Colon (tissue), 2 donors: ENCODE results near the gene NUP62.
"Not testable (repeated sequence)": the region's sequence is repeated elsewhere in the genome, so short reads cannot be mapped to it uniquely, and the experiment has no call there.

Experiments
- FAIRE-seq: peaks from 2 replicates; lab custom pipeline; 2012; peaks lifted over from hg19 to GRCh38; lab: Jason Lieb, UNC
- donor health status: control.
- donor health status: control.

The NUP62 gene

GRCh38 chr19:49929121-49929610 is at the start of gene NUP62, which contains the start of gene ATF5:
Gene NUP62 (minus strand): TSS chr19:49929504. CDS start chr19:49909807, 19,697 bp downstream.
Gene ATF5 (plus strand): TSS chr19:49929205. CDS start chr19:49930851, 1,646 bp downstream.
- no peak for FAIRE-seq

DNA sequence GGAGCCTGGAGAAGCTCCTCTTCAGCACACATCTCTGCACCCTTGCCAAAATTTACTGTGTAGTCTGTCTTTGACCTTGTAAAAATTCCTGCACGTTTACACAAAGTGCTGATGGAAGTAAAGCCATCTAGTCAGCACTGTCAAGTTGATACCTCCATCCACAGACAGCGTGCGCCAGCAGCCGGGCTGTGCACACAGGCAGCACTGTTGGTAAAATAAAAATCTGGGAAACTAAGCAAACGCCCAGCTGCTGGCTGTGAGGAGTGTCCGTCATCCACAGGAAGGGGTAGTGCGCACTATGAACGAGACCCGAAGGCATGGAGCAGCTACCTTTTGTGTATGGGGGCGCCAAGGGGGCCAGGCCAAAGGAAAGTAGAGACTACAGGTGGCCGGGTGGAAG is 49.0 kb upstream of the NUP62 start:
- FAIRE-seq = no peak

DNA sequence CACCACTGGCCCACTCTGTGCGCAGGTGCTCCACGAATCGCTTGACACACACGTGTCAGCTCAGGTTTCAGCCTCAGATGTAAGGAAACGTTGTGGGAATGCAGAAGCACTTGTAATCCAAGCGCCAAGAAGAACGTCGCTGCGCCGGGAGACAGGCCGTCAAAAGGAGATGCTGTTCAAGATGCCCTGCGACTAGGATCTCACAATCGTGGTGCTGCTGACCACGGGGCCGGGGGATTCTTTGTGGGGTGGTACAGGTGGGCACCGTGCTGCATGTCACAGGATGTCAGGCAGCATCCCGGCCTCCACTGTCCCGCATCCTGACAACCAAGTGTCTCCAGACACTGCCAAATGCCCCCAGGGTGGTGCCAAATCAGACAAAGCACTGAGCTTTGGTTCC is 48.6 kb upstream of the NUP62 start:
- no peak for FAIRE-seq

- FAIRE-seq = no peak
Observed at GRCh38 chr19:49977076-49977475, 47.8 kb upstream of the NUP62 start.

GRCh38 chr19:49976496-49976895 is 47.2 kb upstream of the NUP62 start:
- no peak for FAIRE-seq

DNA sequence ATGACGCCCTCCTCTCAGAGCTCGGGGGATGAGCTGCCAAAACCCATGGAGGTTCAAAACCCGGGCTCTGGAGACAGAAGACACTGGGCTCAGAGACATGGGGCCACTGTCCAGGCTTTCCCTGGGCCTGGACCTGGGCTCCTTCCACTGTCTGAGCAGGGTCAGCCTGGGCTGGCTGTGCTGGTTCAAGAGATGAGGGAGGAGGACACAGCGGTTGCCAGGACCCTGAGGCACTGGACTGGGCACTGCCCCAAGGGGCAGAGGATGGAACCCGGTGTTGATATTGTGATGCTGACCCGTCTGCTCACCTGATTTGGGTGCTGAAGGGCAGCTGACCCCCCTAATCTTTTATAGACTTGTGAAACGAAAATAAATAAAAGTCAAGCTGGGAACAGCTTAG is 45.7 kb upstream of the NUP62 start:
- FAIRE-seq = no peak

DNA sequence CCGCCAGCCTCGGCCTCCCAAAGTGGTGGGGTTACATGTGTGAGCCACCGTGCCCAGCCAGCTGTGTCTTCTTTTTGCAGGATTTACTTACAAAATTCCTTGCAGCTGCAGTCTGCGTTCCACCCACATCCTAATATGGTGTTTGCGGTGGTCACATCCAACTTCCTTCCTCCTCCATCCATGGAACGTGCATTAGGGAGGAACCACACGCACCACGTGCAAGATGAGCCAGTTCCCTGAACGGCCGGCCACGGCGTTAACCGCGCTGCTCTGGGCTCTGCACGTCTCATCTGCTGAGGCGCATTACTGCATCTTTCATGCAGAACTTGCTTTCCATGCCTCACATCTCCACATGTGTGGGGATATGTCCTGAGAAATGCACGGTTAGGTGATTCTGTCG is 44.7 kb upstream of the NUP62 start:
- no peak for FAIRE-seq

DNA sequence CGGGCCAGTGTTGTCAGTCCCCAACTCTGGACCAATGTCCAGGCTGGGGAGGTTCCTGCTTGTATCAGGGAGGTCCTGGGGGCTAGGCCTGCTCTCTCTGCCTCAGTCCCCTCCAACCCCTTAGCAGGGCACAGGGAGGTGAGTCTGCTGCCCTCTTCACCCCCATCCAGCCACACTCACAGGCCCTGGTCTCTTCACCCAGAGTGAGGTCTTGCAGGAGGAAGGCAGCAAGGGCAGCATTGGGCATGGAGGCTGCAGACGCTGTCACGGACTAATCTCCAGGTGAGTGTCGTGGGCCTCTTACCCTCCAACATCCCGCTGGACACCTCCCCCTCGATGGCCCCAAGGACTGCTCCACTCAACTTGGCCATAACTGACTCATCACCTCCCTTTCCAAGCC is 43.5 kb upstream of the NUP62 start:
- FAIRE-seq = no peak

DNA sequence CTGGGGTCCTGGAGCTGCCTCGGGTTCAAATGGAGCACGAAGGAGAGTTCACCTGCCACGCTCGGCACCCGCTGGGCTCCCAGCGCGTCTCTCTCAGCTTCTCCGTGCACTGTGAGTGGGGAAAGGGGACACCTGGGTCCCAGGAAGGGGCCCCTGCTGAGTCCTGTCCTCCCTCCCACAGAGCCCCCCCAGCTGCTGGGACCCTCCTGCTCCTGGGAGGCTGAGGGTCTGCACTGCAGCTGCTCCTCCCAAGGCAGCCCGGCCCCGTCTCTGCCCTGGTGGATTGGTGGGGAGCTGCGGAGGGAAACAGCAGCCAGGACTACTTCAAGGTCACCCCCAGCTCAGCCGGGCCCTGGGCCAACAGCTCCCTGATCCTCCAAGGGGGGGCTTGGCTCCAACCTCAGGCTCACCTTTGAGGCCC is 42.7 kb upstream of the NUP62 start:
- FAIRE-seq = no peak

- FAIRE-seq = not testable (repeated sequence)
Observed at GRCh38 chr19:49969355-49969754, 40.1 kb upstream of the NUP62 start.

GRCh38 chr19:49968279-49968922 is 39.1 kb upstream of the NUP62 start:
- no peak for FAIRE-seq

- not testable (repeated sequence) for FAIRE-seq
Observed at GRCh38 chr19:49960980-49961379, 31.7 kb upstream of the NUP62 start, which contains the start of gene SIGLEC11. Gene SIGLEC11 (minus strand): TSS chr19:49961172. CDS start chr19:49961081, 91 bp downstream.

DNA sequence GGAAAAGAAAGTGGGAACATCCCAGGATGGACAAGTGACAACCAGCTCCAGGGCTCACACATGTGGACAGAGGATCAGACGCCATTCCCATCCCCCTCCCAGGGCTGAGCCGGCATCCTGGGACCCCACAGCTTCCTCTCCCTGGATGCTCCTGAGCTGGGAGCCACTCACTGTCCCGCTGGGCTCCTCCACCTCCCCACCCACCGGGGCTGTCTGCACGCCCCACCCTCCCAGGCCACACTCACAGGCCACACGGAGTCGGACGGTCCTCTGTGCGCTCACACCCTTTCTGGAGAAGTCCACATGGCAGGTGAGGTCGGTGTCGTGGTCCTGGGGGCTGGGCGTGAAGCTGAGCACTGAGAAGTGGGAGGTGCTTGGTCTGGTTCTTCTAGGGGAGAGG is 30.6 kb upstream of the NUP62 start:
- FAIRE-seq = not testable (repeated sequence)

DNA sequence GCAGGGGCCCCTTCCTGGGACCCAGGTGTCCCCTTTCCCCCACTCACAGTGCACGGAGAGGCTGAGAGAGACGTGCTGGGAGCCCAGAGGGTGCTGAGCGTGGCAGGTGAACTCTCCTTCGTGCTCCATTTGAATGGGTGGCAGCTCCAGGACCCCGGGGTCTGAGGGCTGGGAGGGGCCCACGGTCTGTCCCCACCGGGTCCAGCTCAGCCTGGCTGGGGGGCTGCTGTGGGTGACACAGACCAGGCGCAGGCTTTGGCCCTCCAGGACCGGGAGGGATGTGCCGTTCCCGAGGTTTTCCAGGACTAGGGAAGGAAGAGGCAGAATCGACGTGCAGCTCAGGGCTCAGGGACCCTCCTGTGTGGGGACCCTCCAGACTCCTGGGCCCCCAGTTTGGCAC is 29.3 kb upstream of the NUP62 start:
- not testable (repeated sequence) for FAIRE-seq

GRCh38 chr19:49958144-49958543 is 28.8 kb upstream of the NUP62 start:
- not testable (repeated sequence) for FAIRE-seq

- no peak for FAIRE-seq
Observed at GRCh38 chr19:49957262-49957915, 28.1 kb upstream of the NUP62 start.

DNA sequence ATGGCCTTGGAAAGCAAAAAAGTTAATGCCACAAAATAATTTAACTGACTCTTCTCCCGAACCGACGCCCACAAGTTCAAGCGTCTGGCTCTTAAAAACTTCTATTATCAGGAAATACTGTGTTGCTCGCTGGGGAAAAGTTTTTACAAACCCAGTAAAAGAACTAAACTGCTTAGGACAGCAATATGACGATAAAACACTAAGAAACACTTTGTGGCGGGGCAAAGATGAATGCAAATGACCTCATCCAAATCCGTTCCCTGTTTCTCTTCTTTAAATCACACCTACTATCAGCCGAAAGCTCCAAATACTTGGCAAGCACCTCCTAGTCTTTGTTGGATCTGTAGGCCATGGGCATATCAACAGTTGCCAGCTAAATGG is 26.8 kb upstream of the NUP62 start:
- FAIRE-seq = no peak

- no peak for FAIRE-seq
Observed at GRCh38 chr19:49954933-49955332, 25.6 kb upstream of the NUP62 start.

DNA sequence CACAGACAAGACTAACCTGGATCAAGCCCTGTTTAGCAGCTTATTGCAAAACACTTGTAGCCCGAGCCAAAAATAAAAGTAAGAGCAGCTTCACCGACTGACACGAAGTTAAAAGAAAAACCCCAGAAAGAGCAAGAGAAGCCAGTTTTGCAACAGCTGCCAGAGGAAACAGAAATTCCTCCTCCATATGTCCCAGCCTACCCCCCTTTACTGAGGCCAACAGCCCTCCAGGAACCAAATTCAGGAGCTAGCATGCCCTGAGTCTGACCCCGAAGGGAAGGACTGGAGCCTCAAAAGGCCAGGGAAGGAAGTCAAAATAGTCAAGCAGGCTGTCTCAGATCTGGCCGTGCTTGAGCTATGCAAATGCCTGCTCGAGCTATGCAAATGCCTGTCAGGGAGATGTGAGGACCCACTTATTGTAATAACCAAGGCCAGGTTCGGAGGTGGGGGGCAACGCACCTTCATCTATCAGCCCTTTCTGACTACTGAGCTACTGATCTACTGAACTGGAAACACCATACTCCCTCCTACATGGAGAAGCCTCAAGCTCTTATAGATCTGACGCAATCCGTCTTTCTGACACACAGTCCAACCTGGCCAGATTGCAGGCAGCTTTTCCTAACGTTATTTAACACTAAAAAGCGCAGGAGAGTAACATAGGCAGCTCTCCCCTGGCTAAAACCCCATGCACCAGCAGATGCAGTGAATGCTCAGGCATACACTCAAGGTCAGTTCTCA is 25.0 kb upstream of the NUP62 start:
- no peak for FAIRE-seq

- no peak for FAIRE-seq
Observed at GRCh38 chr19:49953416-49953815, 24.1 kb upstream of the NUP62 start.

GRCh38 chr19:49952906-49953305 is 23.6 kb upstream of the NUP62 start:
- FAIRE-seq = no peak

DNA sequence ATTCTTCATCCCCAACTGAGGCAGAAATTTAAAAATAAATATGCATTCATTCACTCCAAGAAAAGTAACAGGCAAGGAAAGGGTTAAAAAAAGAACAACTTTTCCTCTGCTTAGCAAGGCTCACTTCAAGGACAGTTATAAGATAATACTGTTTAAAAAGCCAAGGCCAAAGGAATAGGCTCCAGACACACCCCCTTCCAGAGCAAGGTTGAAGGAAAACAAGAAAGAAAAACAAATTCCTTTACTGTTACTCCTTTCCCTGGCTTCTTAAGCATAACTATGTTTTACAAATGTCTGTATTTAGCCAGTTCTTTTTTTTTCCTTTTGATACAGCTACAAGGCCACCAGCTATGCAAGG is 23.2 kb upstream of the NUP62 start:
- FAIRE-seq = no peak
